Activated B cell treated with CpG ODN at 0.5 μM for 24 hours (primary cell): Measurements from ENCODE around the gene NFKBIE. TPM values are rescaled to one million over a fixed set of nuclear protein-coding genes. Genes with fewer than 3 reads are reported as not detected.

Experiments
- ATAC-seq: fragments of 200-7000 bp; cut with Tn5 transposase; one replicate; pipeline ENCODE4 v1.10.0; 2021; ENCODE audit warnings: low read depth, mild to moderate bottlenecking, moderate library complexity
- CTCF ChIA-PET: fragments of 350-600 bp; sonication (Branson Sonifier 250); formaldehyde crosslinking; loops from one replicate; lab custom pipeline; 2021; ENCODE audit warnings: antibody characterized with exemption; lab: Charles Lee
- POLR2A ChIA-PET: fragments of 350-600 bp; sonication (Branson Sonifier 250); formaldehyde crosslinking; loops from one replicate; lab custom pipeline; 2021; ENCODE audit warnings: antibody characterized with exemption; lab: Charles Lee
- DNase-seq: peaks from one replicate; pipeline ENCODE4 v3.0.0; 2022
- H3K27ac Mint-ChIP-seq: one replicate; pipeline ENCODE4 v1.8.0; 2020; ENCODE audit warnings: mixed read lengths
- H3K27me3 Mint-ChIP-seq: one replicate; pipeline ENCODE4 v1.8.0; 2021; ENCODE audit warnings: mixed read lengths
- H3K36me3 Mint-ChIP-seq: one replicate; pipeline ENCODE4 v1.8.0; 2021; ENCODE audit warnings: low read depth, mixed read lengths
- H3K4me1 Mint-ChIP-seq: one replicate; pipeline ENCODE4 v1.8.0; 2021; ENCODE audit warnings: mixed read lengths
- H3K4me3 Mint-ChIP-seq: one replicate; pipeline ENCODE4 v1.8.0; 2020; ENCODE audit warnings: mild to moderate bottlenecking, mixed read lengths
- H3K9me3 Mint-ChIP-seq: one replicate; pipeline ENCODE4 v1.8.0; 2020; ENCODE audit warnings: mixed read lengths
- intact Hi-C: fragments of 100-400 bp; cut with micrococcal nuclease; formaldehyde crosslinking; loops from one replicate; pipeline ENCODE4 v1.15.1; 2024
- total RNA-seq: library from RNA; stranded (reverse); gene quantifications from 2 replicates; pipeline ENCODE4 v1.2.3, GENCODE V29; 2022
- TF ChIP-seq, protein P1 (sequence below): fragments of 200-600 bp; IDR thresholded peaks from one replicate; pipeline ENCODE4 v1.8.0; 2022; ENCODE audit warnings: antibody characterized with exemption, mild to moderate bottlenecking

NFKBIE gene
- total RNA-seq, 1 donor from 2014 or later, result 94.7 TPM

DNA sequence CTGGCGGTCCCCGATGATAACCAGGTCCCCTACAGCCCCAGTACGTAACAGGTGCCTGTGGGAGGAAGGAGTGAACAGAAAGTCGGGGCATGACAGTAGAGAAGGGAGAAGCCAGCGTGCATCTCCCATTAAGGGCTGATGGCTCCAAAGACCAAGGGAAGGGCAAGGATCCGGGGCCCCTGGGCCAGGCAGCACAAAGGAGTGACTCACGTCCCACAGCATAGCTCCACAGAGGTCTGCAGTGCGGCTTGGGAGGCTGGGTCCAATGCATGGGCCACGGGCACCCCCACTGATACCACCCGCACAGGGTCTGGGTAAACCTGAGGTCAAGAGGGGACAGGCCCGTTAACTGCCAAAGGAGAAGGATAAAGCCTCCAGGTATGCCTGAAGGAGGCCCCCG is 37.5 kb upstream of the NFKBIE start:
- peaks cover 75% of the 10 kb centered on the region for H3K36me3 Mint-ChIP-seq
- TF ChIP-seq, protein P1, sequence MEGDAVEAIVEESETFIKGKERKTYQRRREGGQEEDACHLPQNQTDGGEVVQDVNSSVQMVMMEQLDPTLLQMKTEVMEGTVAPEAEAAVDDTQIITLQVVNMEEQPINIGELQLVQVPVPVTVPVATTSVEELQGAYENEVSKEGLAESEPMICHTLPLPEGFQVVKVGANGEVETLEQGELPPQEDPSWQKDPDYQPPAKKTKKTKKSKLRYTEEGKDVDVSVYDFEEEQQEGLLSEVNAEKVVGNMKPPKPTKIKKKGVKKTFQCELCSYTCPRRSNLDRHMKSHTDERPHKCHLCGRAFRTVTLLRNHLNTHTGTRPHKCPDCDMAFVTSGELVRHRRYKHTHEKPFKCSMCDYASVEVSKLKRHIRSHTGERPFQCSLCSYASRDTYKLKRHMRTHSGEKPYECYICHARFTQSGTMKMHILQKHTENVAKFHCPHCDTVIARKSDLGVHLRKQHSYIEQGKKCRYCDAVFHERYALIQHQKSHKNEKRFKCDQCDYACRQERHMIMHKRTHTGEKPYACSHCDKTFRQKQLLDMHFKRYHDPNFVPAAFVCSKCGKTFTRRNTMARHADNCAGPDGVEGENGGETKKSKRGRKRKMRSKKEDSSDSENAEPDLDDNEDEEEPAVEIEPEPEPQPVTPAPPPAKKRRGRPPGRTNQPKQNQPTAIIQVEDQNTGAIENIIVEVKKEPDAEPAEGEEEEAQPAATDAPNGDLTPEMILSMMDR, result no peak
- peaks cover under 1% of the 10 kb centered on the region for H3K4me1 Mint-ChIP-seq
- no peak overlapping the region for H3K4me3 Mint-ChIP-seq
- no peaks in the 10 kb centered on the region for H3K27me3 Mint-ChIP-seq
- H3K27ac Mint-ChIP-seq, result no peak overlapping the region
- ATAC-seq, result no peak
- intact Hi-C loops, result no loop called here
- ChIA-PET POLR2A (no interaction called here), CTCF (interaction anchor here (1.1 to 5.7 kb wide), 3 partner anchors 34 to 131 kb away, joined by 3 to 81 read pairs (median 4); partner anchors contain the start of gene TMEM151B)
- DNase-seq, result no peak
- H3K9me3 Mint-ChIP-seq, result no peaks in the 10 kb centered on the region

DNA sequence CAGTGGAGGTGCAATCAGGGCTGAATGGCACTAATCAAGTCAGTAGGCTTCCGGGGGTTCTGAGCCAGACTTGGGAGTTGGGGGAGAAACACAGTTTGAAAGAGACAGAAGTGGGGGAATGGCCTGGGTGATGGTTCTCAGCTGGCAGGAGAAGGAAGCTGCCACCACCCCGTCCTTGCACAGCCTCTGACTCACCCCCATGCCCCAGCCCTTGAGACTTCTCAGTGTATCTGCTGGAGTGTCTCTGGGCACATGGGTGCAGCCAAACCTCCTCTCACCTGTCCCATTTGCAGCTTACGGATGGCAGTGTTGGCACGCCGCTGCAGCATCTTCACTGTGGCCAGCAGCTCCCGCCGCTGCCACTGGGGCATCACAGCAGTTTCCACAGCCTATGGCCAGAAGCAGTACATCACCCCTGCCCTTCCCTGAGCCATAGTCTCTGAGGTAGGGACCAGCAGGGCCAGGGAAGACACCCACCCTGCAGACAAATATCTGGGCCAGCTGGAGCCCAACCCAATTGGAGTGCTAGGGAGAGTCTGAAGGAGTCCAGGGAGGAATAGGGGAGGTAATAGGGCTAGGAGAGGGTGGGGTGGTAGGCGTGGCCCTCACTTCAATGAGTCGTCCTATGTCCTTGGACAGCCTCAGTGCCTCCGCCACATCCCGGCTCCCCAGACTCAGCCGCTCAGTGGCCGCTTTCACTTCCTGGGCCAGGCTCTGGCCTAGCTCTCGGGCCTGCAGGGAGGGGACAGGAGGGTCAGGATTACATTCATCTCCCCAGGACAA is 36.6 kb upstream of the NFKBIE start:
- ChIA-PET POLR2A (interaction anchor here (0.6 to 0.7 kb wide), 2 partner anchors 51 to 125 kb away, joined by 3 to 4 read pairs; no protein-coding TSS in a partner anchor), CTCF (interaction anchor here (1.1 to 5.7 kb wide), 3 partner anchors 33 to 42 kb away, joined by 3 to 81 read pairs (median 4); partner anchors contain the start of gene TMEM151B)
- no peak overlapping the region for H3K4me3 Mint-ChIP-seq

DNA sequence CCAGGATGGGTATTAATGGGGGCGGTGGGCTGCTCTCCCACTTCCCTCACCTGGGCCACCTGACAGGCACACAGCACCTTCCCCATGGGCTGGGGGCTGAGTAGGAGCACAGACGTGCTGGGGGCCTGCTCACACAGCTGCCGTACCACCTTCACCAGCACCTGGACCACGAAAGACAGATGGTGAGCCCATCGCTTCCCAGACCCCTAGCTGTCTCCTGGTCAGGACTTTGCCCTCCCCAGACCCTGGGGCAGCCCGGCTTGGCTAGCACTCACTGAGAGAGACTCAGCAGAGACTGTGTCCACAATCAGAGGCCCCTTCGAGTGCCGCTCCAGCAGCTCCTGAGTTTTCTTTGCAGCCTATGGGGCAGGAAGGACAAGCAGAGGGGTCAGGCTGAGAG is 35.8 kb upstream of the NFKBIE start:
- H3K27ac Mint-ChIP-seq, result no peak overlapping the region
- no peak for DNase-seq
- H3K27me3 Mint-ChIP-seq, result peaks cover 9% of the 10 kb centered on the region
- TF ChIP-seq, protein P1, result no peak
- no peak for ATAC-seq
- H3K9me3 Mint-ChIP-seq, result no peaks in the 10 kb centered on the region
- H3K36me3 Mint-ChIP-seq, result peaks cover 60% of the 10 kb centered on the region
- H3K4me3 Mint-ChIP-seq, result no peak overlapping the region
- intact Hi-C loops, result no loop called here
- POLR2A ChIA-PET, result no interaction called here
- CTCF ChIA-PET, result interaction anchor here (0.7 to 1.1 kb wide), 2 partner anchors 33 to 34 kb away, joined by 3 to 4 read pairs; no protein-coding TSS in a partner anchor
- H3K4me1 Mint-ChIP-seq, result peaks cover 12% of the 10 kb centered on the region

More for the DNA sequence above, 36.6 kb upstream of the NFKBIE start:
- Mint-ChIP-seq H3K9me3 (no peaks in the 10 kb centered on the region), H3K4me1 (peaks cover 6% of the 10 kb centered on the region), H3K36me3 (peaks cover 66% of the 10 kb centered on the region), H3K27me3 (peaks cover under 1% of the 10 kb centered on the region), H3K27ac (no peak overlapping the region)
- no peak for ATAC-seq
- intact Hi-C loops, result no loop called here
- TF ChIP-seq, protein P1, result no peak
- DNase-seq, result no peak

DNA sequence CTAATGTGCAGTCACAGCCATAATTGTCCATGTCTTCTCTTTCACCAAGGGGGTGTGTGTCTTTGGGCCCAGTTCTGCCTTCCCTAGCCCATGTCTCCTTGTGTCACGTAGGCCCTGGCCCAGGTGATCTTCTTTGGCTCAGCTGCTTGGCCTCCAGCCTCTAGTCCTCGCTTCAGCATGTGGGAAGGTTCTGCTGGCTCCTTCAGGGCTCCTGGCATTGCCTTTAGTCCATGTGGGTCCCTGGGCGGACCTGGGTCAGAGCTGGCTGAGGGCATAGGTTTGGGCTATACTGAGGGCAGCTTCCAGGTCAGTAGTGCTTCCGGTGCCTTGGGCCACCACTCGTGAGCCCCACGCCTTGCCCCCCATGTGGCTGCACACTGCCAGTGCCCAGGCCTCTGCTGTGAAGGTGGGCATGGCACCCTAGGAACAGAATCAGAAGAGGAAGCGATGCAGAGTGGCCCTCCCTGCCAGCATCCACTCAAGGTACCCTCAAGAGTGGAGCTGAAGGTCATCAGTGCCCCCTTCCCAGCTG is 35.0 kb upstream of the NFKBIE start:
- H3K27ac Mint-ChIP-seq, result no peak overlapping the region
- CTCF ChIA-PET, result interaction anchor here (0.7 to 1.7 kb wide), 2 partner anchors 32 kb away, joined by 4 to 6 read pairs; no protein-coding TSS in a partner anchor
- ATAC-seq, result no peak

More for the DNA sequence above, 35.0 kb upstream of the NFKBIE start:
- TF ChIP-seq, protein P1, result no peak
- H3K36me3 Mint-ChIP-seq, result peaks cover 52% of the 10 kb centered on the region
- H3K27me3 Mint-ChIP-seq, result peaks cover 14% of the 10 kb centered on the region
- H3K4me1 Mint-ChIP-seq, result peaks cover 13% of the 10 kb centered on the region
- DNase-seq, result no peak
- intact Hi-C loops, result no loop called here
- H3K4me3 Mint-ChIP-seq, result no peak overlapping the region
- no peaks in the 10 kb centered on the region for H3K9me3 Mint-ChIP-seq
- POLR2A ChIA-PET, result no interaction called here
